Spinal cord (tissue), 10 donors: ENCODE measurements around the gene ADGRF4. TPM values are rescaled to one million over a fixed set of nuclear protein-coding genes. Genes with fewer than 3 reads are reported as not detected.

Experiments used
- DNase-seq, 6 donors: peaks; one replicate each; pipeline versions ENCODE4 v3.0.0 to v3.0.0-alpha.2; 2013 to 2015; ENCODE audit warnings: low spot score in 6 of 6, low read depth in 4 of 6
- H3K27ac ChIP-seq: one replicate; pipeline ENCODE4 v1.5.1; 2013; ENCODE audit warnings: low read depth, low read length, control low read depth
- H3K27me3 ChIP-seq: one replicate; pipeline ENCODE4 v1.6.1; 2013; ENCODE audit warnings: low read length; ENCODE audit not compliant: control insufficient read depth, insufficient read depth
- H3K36me3 ChIP-seq: one replicate; pipeline ENCODE4 v1.6.1; 2013; ENCODE audit warnings: low read length; ENCODE audit not compliant: control insufficient read depth, insufficient read depth
- H3K4me1 ChIP-seq: one replicate; pipeline ENCODE4 v1.6.1; 2013; ENCODE audit warnings: low read length; ENCODE audit not compliant: control insufficient read depth, insufficient read depth
- H3K4me3 ChIP-seq: one replicate; pipeline ENCODE4 v1.5.1; 2013; ENCODE audit warnings: low read depth, low read length, control low read depth
- H3K9me3 ChIP-seq: one replicate; pipeline ENCODE4 v1.6.1; 2013; ENCODE audit warnings: low read length; ENCODE audit not compliant: control insufficient read depth, insufficient read depth
- WGBS: methylation state at CpG from one replicate; pipeline ENCODE4 v1.1.5; 2013; ENCODE audit warnings: missing lambda C conversion rate; ENCODE audit not compliant: insufficient coverage; 5-methylcytosine and 5-hydroxymethylcytosine counted together
- long read RNA-seq, 4 donors: transcript quantifications; one replicate each; lab custom pipeline, GENCODE V29; 2026
- polyA plus RNA-seq, 2 donors: library from polyadenylated mRNA; unstranded; fragments of 120-200 nt; gene quantifications; one replicate each; pipeline ENCODE4 v1.2.1, GENCODE V29; 2013; ENCODE audit not compliant: insufficient read length in 2 of 2
- total RNA-seq, 2 donors: library from RNA; depleted of rRNA in 1 of 2; stranded (reverse); fragments of 120-200 nt in 1 of 2; fragments of >200 nt in 1 of 2; gene quantifications; one replicate each; pipeline versions ENCODE4 v1.2.3 to v1.2.4, GENCODE V29; 2013 to 2014
- donor health status: healthy.

Gene ADGRF4
- total RNA-seq (not detected), polyA plus RNA-seq (not detected)
- long read RNA-seq, donor 1: 0 reads
- long read RNA-seq, donor 2: 0 reads
- long read RNA-seq, donor 3: 0 reads
- long read RNA-seq, donor 4: 0 reads

- no peaks in the 10 kb centered on the region for H3K36me3 ChIP-seq
- H3K27ac ChIP-seq: no peak within 1 kb of the TSS
- H3K9me3 ChIP-seq: no peaks in the 10 kb centered on the region
- no peak within 1 kb of the TSS for H3K4me3 ChIP-seq
- DNase-seq: no peak
- WGBS: 89% methylated on average over 5 of the region's 5 CpGs
- H3K4me1 ChIP-seq: no peaks in the 10 kb centered on the region
- H3K27me3 ChIP-seq: no peaks in the 10 kb centered on the region
Observed at GRCh38 chr6:47698342-47698787, at the start of gene ADGRF4. TSS of gene ADGRF4 (plus strand) at chr6:47698580. CDS start at chr6:47707246, 8,666 bp downstream.

- H3K27ac ChIP-seq: no peak overlapping the region
- no peak for DNase-seq
- no peak overlapping the region for H3K4me3 ChIP-seq
- H3K9me3 ChIP-seq: no peaks in the 10 kb centered on the region
- no peaks in the 10 kb centered on the region for H3K36me3 ChIP-seq
- no peaks in the 10 kb centered on the region for H3K4me1 ChIP-seq
- no peaks in the 10 kb centered on the region for H3K27me3 ChIP-seq
- WGBS: 89% methylated on average over 2 of the region's 3 CpGs
Observed at GRCh38 chr6:47650553-47651432, 47.6 kb upstream of the ADGRF4 start.

GRCh38 chr6:47651505-47651944 is 46.9 kb upstream of the ADGRF4 start:
- Histone ChIP-seq H3K4me3 (no peak overlapping the region), H3K4me1 (no peaks in the 10 kb centered on the region), H3K27ac (no peak overlapping the region), H3K36me3 (no peaks in the 10 kb centered on the region), H3K9me3 (no peaks in the 10 kb centered on the region), H3K27me3 (no peaks in the 10 kb centered on the region)
- no peak for DNase-seq
- WGBS: 59% methylated on average over 2 of the region's 6 CpGs

GRCh38 chr6:47653706-47654105 is 44.7 kb upstream of the ADGRF4 start:
- no peak overlapping the region for H3K27ac ChIP-seq
- no peak overlapping the region for H3K4me3 ChIP-seq
- H3K27me3 ChIP-seq: no peaks in the 10 kb centered on the region
- WGBS: 86% methylated on average over 5 of the region's 5 CpGs
- no peaks in the 10 kb centered on the region for H3K36me3 ChIP-seq
- no peak for DNase-seq
- no peaks in the 10 kb centered on the region for H3K4me1 ChIP-seq
- no peaks in the 10 kb centered on the region for H3K9me3 ChIP-seq

- no peak overlapping the region for H3K4me3 ChIP-seq
- DNase-seq: no peak
- H3K27me3 ChIP-seq: no peaks in the 10 kb centered on the region
- H3K27ac ChIP-seq: no peak overlapping the region
- no peaks in the 10 kb centered on the region for H3K9me3 ChIP-seq
- H3K36me3 ChIP-seq: no peaks in the 10 kb centered on the region
- WGBS: 88% methylated on average over 2 of the region's 4 CpGs
- no peaks in the 10 kb centered on the region for H3K4me1 ChIP-seq
Observed at GRCh38 chr6:47654255-47654654, 44.1 kb upstream of the ADGRF4 start.

- no peaks in the 10 kb centered on the region for H3K9me3 ChIP-seq
Observed at GRCh38 chr6:47655719-47656595, 42.4 kb upstream of the ADGRF4 start.

GRCh38 chr6:47661960-47662359 is 36.4 kb upstream of the ADGRF4 start:
- no peak overlapping the region for H3K27ac ChIP-seq
- no peak for DNase-seq
- H3K4me1 ChIP-seq: no peaks in the 10 kb centered on the region
- 85% methylated on average over 2 of the region's 5 CpGs for WGBS
- no peaks in the 10 kb centered on the region for H3K36me3 ChIP-seq
- no peaks in the 10 kb centered on the region for H3K9me3 ChIP-seq
- no peak overlapping the region for H3K4me3 ChIP-seq
- no peaks in the 10 kb centered on the region for H3K27me3 ChIP-seq

More at GRCh38 chr6:47655719-47656595, 42.4 kb upstream of the ADGRF4 start:
- WGBS: 100% methylated on average over 3 of the region's 7 CpGs
- no peak for DNase-seq
- Histone ChIP-seq H3K27me3 (no peaks in the 10 kb centered on the region), H3K36me3 (no peaks in the 10 kb centered on the region), H3K4me3 (no peak overlapping the region), H3K4me1 (no peaks in the 10 kb centered on the region), H3K27ac (no peak overlapping the region)

- no peak for DNase-seq
- WGBS: 70% methylated on average over 3 of the region's 13 CpGs
- H3K36me3 ChIP-seq: no peaks in the 10 kb centered on the region
- H3K4me1 ChIP-seq: no peaks in the 10 kb centered on the region
- H3K4me3 ChIP-seq: no peak overlapping the region
- H3K27me3 ChIP-seq: no peaks in the 10 kb centered on the region
- no peaks in the 10 kb centered on the region for H3K9me3 ChIP-seq
- no peak overlapping the region for H3K27ac ChIP-seq
Observed at GRCh38 chr6:47663462-47664216, 34.7 kb upstream of the ADGRF4 start.

GRCh38 chr6:47665112-47665511 is 33.3 kb upstream of the ADGRF4 start:
- no peak for DNase-seq
- no peak overlapping the region for H3K4me3 ChIP-seq
- no peaks in the 10 kb centered on the region for H3K36me3 ChIP-seq
- no peaks in the 10 kb centered on the region for H3K27me3 ChIP-seq
- WGBS: 100% methylated on average over 2 of the region's 3 CpGs
- no peaks in the 10 kb centered on the region for H3K9me3 ChIP-seq
- no peak overlapping the region for H3K27ac ChIP-seq
- no peaks in the 10 kb centered on the region for H3K4me1 ChIP-seq
